Loucy (cell line): ENCODE measurements around the gene PAPSS2.

Experiments used
- CTCF ChIP-seq: fragments of 200-600 bp; sonication (generic); conservative IDR thresholded peaks from 2 replicates; pipeline ENCODE4 v1.5.1; 2014; ENCODE audit warnings: mild to moderate bottlenecking, antibody characterized with exemption, low read length
- EZH2phosphoT487 ChIP-seq: fragments of 200-600 bp; IDR thresholded peaks from 2 replicates; pipeline ENCODE4 v1.6.1; 2018; ENCODE audit warnings: antibody characterized with exemption, mild to moderate bottlenecking, moderate library complexity, borderline replicate concordance

- TF ChIP-seq CTCF (no peak), EZH2phosphoT487 (no peak)
Observed at GRCh38 chr10:87651801-87652200, 7.9 kb upstream of the PAPSS2 start.
